IMR-90 (cell line): ENCODE results near the gene CTNND2. TPM values are rescaled to one million over a fixed set of nuclear protein-coding genes. Genes with fewer than 3 reads are reported as not detected.
"Not testable (repeated sequence)": the region's sequence is repeated elsewhere in the genome, so short reads cannot be mapped to it uniquely, and the experiment has no call there.

Source experiments
- ATAC-seq: fragments of 200-7000 bp; cut with Tn5 transposase; 2 replicates; pipeline ENCODE4 v1.9.1; 2020; ENCODE audit warnings: low read depth, mild to moderate bottlenecking, moderate library complexity
- BruUV-seq: library from RNA; stranded (reverse); fragments of 400-500 nt; replicated peaks from 2 replicates; lab custom pipeline; 2021; lab: Mats Ljungman, UMichigan
- CTCF ChIA-PET: fragments of 300-600 bp; formaldehyde crosslinking; extraction: SDS; loops from one replicate; lab custom pipeline; 2021; ENCODE audit warnings: antibody characterized with exemption; lab: Yijun Ruan, JAX
- POLR2A ChIA-PET: fragments of 300-600 bp; sonication (Branson Sonifier 250); formaldehyde crosslinking; loops from one replicate; lab custom pipeline; 2022; ENCODE audit warnings: antibody characterized with exemption; ENCODE audit not compliant: unreplicated experiment; lab: Charles Lee
- DNase-seq: peaks from one replicate; pipeline ENCODE4 v3.0.0; 2013
- H2AFZ ChIP-seq: replicated peaks from 2 replicates; pipeline ENCODE3; 2013; ENCODE audit warnings: low read length, mild to moderate bottlenecking; ENCODE audit not compliant: poor library complexity
- H2AK5ac ChIP-seq: 2 replicates; pipeline ENCODE4 v1.6.1; 2013; ENCODE audit warnings: low read depth, low read length, inconsistent platforms
- H2AK9ac ChIP-seq: replicated peaks from 2 replicates; pipeline ENCODE3; 2013; ENCODE audit warnings: mild to moderate bottlenecking, low read depth, low read length, moderate library complexity; ENCODE audit not compliant: poor library complexity
- H2BK120ac ChIP-seq: 2 replicates; pipeline ENCODE4 v1.6.1; 2013; ENCODE audit warnings: low read depth, low read length, inconsistent platforms
- H2BK15ac ChIP-seq: 3 replicates; pipeline ENCODE4 v1.6.1; 2013; ENCODE audit warnings: low read depth, low read length, inconsistent platforms
- H2BK20ac ChIP-seq: 2 replicates; pipeline ENCODE4 v1.6.1; 2013; ENCODE audit warnings: low read depth, mild to moderate bottlenecking, inconsistent platforms, low read length, moderate library complexity
- H2BK5ac ChIP-seq: 2 replicates; pipeline ENCODE4 v1.6.1; 2013; ENCODE audit warnings: mild to moderate bottlenecking, low read depth, low read length, inconsistent platforms; ENCODE audit not compliant: poor library complexity, severe bottlenecking
- H3K14ac ChIP-seq: replicated peaks from 2 replicates; pipeline ENCODE4 v1.6.1; 2013; ENCODE audit warnings: low read depth, low read length, inconsistent platforms
- H3K18ac ChIP-seq: 2 replicates; pipeline ENCODE4 v1.6.1; 2013; ENCODE audit warnings: low read depth, low read length, control low read depth
- H3K23ac ChIP-seq: 2 replicates; pipeline ENCODE4 v1.6.1; 2013; ENCODE audit warnings: low read depth, low read length, inconsistent platforms
- H3K27ac ChIP-seq: 2 replicates; pipeline ENCODE4 v1.5.1; 2013; ENCODE audit warnings: mild to moderate bottlenecking, control low read depth, low read length; ENCODE audit not compliant: insufficient read depth
- H3K27me3 ChIP-seq: 2 replicates; pipeline ENCODE4 v1.6.1; 2013; ENCODE audit warnings: low read length; ENCODE audit not compliant: control insufficient read depth, insufficient read depth
- H3K36me3 ChIP-seq: 2 replicates; pipeline ENCODE4 v1.6.1; 2013; ENCODE audit warnings: low read length, mixed read lengths; ENCODE audit not compliant: control insufficient read depth, insufficient read depth
- H3K4ac ChIP-seq: 2 replicates; pipeline ENCODE4 v1.6.1; 2013; ENCODE audit warnings: low read depth, low read length, inconsistent platforms
- H3K4me1 ChIP-seq: 2 replicates; pipeline ENCODE4 v1.6.1; 2013; ENCODE audit warnings: low read length, mixed read lengths; ENCODE audit not compliant: control insufficient read depth, insufficient read depth
- H3K4me2 ChIP-seq: 2 replicates; pipeline ENCODE4 v1.6.1; 2013; ENCODE audit warnings: low read depth, mild to moderate bottlenecking, control low read depth, low read length, moderate library complexity
- H3K4me3 ChIP-seq: 2 replicates; pipeline ENCODE4 v1.5.1; 2013; ENCODE audit warnings: low read depth, mild to moderate bottlenecking, control low read depth, low read length, moderate library complexity; ENCODE audit not compliant: insufficient read depth
- H3K56ac ChIP-seq: 2 replicates; pipeline ENCODE4 v1.6.1; 2013; ENCODE audit warnings: low read length, inconsistent platforms; ENCODE audit not compliant: insufficient read depth; ENCODE audit errors: extremely low read depth
- H3K79me1 ChIP-seq, 2 experiments: 2 replicates each; pipeline ENCODE4 v1.6.1; 2013; ENCODE audit warnings: low read length in 2 of 2, inconsistent platforms in 1 of 2, low read depth in 1 of 2
- H3K9ac ChIP-seq: 2 replicates; pipeline ENCODE4 v1.6.1; 2013; ENCODE audit warnings: low read depth, low read length, control low read depth
- H3K9me1 ChIP-seq: 2 replicates; pipeline ENCODE4 v1.6.1; 2013; ENCODE audit warnings: low read length, inconsistent platforms; ENCODE audit not compliant: insufficient read depth
- H3K9me3 ChIP-seq: 2 replicates; pipeline ENCODE4 v1.6.1; 2013; ENCODE audit warnings: low read length; ENCODE audit not compliant: control insufficient read depth, insufficient read depth
- H4K20me1 ChIP-seq: 2 replicates; pipeline ENCODE4 v1.6.1; 2013; ENCODE audit warnings: low read length, inconsistent platforms; ENCODE audit not compliant: insufficient read depth
- H4K5ac ChIP-seq: 2 replicates; pipeline ENCODE4 v1.6.1; 2013; ENCODE audit warnings: mild to moderate bottlenecking, low read depth, low read length, control low read depth
- H4K8ac ChIP-seq, 2 experiments: 2 replicates each; pipeline ENCODE4 v1.6.1; 2013; ENCODE audit warnings: low read depth in 2 of 2, low read length in 2 of 2, control low read depth in 1 of 2, inconsistent platforms in 1 of 2
- H4K91ac ChIP-seq: 2 replicates; pipeline ENCODE4 v1.6.1; 2013; ENCODE audit warnings: low read depth, low read length, inconsistent platforms; ENCODE audit not compliant: insufficient read depth
- ELK1 ChIP-seq: fragments of 150-350 bp; IDR thresholded peaks from 2 replicates; pipeline ENCODE4 v1.6.1; 2016; ENCODE audit warnings: low read depth, mild to moderate bottlenecking, low read length, moderate library complexity, borderline replicate concordance
- USF2 ChIP-seq: fragments of 150-350 bp; IDR thresholded peaks from 2 replicates; pipeline ENCODE4 v1.6.1; 2017; ENCODE audit warnings: mild to moderate bottlenecking, antibody characterized with exemption, low read length, low read depth
- WGBS, 2 experiments: methylation state at CpG; one replicate each; pipeline versions ENCODE4 v1.1.5 to v1.1.7; 2013; ENCODE audit warnings: missing lambda C conversion rate in 2 of 2; ENCODE audit not compliant: insufficient read length in 1 of 2; ENCODE audit errors: extremely low coverage in 2 of 2; 5-methylcytosine and 5-hydroxymethylcytosine counted together
- dilution Hi-C: fragments of 300-500 bp; cut with HindIII; formaldehyde crosslinking; loops from one replicate; pipeline ENCODE4 v1.14.3; 2018; ENCODE audit warnings: low sequenced_read_pairs; ENCODE audit not compliant: unreplicated experiment
- in situ Hi-C: fragments of 300-500 bp; cut with MboI; formaldehyde crosslinking; loops from 3 replicates; pipeline ENCODE4 v1.14.3; 2019; ENCODE audit warnings: low sequenced_read_pairs, inconsistent platforms, mixed read lengths
- intact Hi-C: fragments of 100-400 bp; cut with micrococcal nuclease; formaldehyde crosslinking; loops from 2 replicates; pipeline ENCODE4 v1.10.0; 2022
- polyA plus RNA-seq, 3 experiments: library from polyadenylated mRNA; depleted of rRNA; stranded (reverse); fragments of >200 nt; gene quantifications; 2 replicates each; pipeline ENCODE4 v1.2.3, GENCODE V29; 2012; ENCODE audit warnings: low replicate concordance in 1 of 3
- total RNA-seq: library from RNA; depleted of rRNA; stranded (reverse); fragments of >200 nt; gene quantifications from 2 replicates; pipeline ENCODE4 v1.2.3, GENCODE V29; 2012

Gene CTNND2
- total and polyA plus RNA-seq, 2 of the 4 experiments (the other 2 are of a cell fraction) = not detected

- POLR2A ChIA-PET = no interaction called here
- Histone ChIP-seq H3K9ac (no peak overlapping the region), H3K4ac (no peak overlapping the region), H3K27me3 (peaks cover 6% of the 10 kb centered on the region), H4K20me1 (no peaks in the 10 kb centered on the region), H2BK15ac (no peak overlapping the region), H3K18ac (no peak overlapping the region), H3K23ac (no peak overlapping the region), H2BK20ac (no peak overlapping the region), H3K9me3 (no peaks in the 10 kb centered on the region), H2BK5ac (no peak overlapping the region), H3K4me3 (no peak overlapping the region), H4K8ac (no peak overlapping the region), H3K4me2 (no peak overlapping the region), H4K91ac (no peak overlapping the region), H2AK5ac (no peak overlapping the region), H3K79me1 (no peaks in the 10 kb centered on the region), H3K4me1 (no peaks in the 10 kb centered on the region), H3K14ac (no peak overlapping the region), H3K56ac (no peak overlapping the region), H3K27ac (no peak overlapping the region), H4K5ac (no peak overlapping the region), H2AFZ (no peak overlapping the region), H3K36me3 (no peaks in the 10 kb centered on the region), H3K9me1 (no peaks in the 10 kb centered on the region), H2AK9ac (no peak overlapping the region), H2BK120ac (no peak overlapping the region)
- in situ Hi-C loops = no loop called here
- TF ChIP-seq ELK1 (no peak), USF2 (peak; percentile 54; the same call in 1 of the 2 replicates)
- DNase-seq (no peak), ATAC-seq (no peak)
- 25% methylated on average over 9 of the region's 18 CpGs; no CpG with 5 or more reads in 1 of the 2 experiments for WGBS, 2 experiments
- CTCF ChIA-PET = no interaction called here
- intact Hi-C loops = no loop called here
- dilution Hi-C loops = no loop called here
- no TSS peak for BruUV-seq
Measured at GRCh38 chr5:11007269-11007870, 896.9 kb downstream of the CTNND2 start.

GRCh38 chr5:11004523-11004922, 899.7 kb downstream of the CTNND2 start:
- H3K4me3 ChIP-seq, H3K14ac ChIP-seq, H3K18ac ChIP-seq, H3K27me3 ChIP-seq, H2AK5ac ChIP-seq, H3K4me2 ChIP-seq, BruUV-seq, H4K91ac ChIP-seq, H4K8ac ChIP-seq, DNase-seq, H2BK5ac ChIP-seq, H4K20me1 ChIP-seq, H3K4ac ChIP-seq, H3K9me3 ChIP-seq, H2AFZ ChIP-seq, H4K5ac ChIP-seq, H3K4me1 ChIP-seq, H3K79me1 ChIP-seq, intact Hi-C loops, H3K36me3 ChIP-seq, H3K9me1 ChIP-seq, H3K27ac ChIP-seq, H2AK9ac ChIP-seq, in situ Hi-C loops, ATAC-seq, H3K23ac ChIP-seq, dilution Hi-C loops, H2BK20ac ChIP-seq, H2BK15ac ChIP-seq, POLR2A ChIA-PET, H3K9ac ChIP-seq, H3K56ac ChIP-seq, H2BK120ac ChIP-seq: not testable (repeated sequence)
- no CpG with 5 or more reads among the region's 4 CpGs for WGBS, 2 experiments
- CTCF ChIA-PET = interaction anchor here (1.0 kb wide), 1 partner anchor 14 kb away, joined by 3 read pairs; no protein-coding TSS in a partner anchor
